GM21717 (cell line): Measurements from ENCODE around the gene TMEM203.

ENCODE experiments used
- ATAC-seq: cut with Tn5 transposase; IDR thresholded peaks from one replicate; pipeline ENCODE4 v1.9.1; 2021; ENCODE audit warnings: mild to moderate bottlenecking, moderate library complexity; ENCODE audit not compliant: unreplicated experiment

TMEM203 gene

DNA sequence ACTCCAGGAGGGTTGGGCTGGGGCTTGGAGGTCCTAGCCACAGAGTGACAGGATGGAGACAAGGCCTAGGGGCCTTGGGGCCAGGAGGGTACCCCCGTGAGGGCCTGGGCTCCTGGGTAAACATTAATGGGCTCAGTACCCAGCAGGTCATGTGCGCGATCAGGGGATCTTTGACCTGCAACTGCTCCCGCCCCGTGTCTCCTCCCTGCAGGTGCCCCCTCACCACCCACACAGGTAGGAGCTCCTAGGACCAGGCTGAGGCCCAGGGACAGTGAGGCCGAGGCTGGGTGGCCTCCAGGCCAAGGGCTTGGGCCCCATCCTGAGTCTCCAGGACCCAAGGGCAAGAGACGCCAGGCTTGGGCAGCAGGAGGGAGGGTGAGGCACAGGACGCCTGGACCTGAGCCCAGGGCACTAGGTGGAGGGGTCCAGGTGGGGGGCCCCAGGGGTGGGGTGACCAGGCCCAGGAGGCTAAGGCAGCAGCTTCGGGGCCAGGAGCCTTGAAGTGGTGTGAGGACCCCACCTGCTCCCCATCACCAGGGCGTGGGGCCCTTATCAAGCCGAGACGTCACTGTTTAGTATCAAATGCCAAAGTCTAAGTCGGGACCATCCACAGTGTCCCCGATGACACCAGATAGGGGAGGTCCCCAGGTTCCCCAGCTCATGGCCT is 25.4 kb upstream of the TMEM203 start, which contains the start of gene SLC34A3:
Gene SLC34A3, plus strand, starts transcription at position 197 of the 667 bp plus-strand sequence. CDS start 802 bp downstream, outside the sequence.
- ATAC-seq: no peak

DNA sequence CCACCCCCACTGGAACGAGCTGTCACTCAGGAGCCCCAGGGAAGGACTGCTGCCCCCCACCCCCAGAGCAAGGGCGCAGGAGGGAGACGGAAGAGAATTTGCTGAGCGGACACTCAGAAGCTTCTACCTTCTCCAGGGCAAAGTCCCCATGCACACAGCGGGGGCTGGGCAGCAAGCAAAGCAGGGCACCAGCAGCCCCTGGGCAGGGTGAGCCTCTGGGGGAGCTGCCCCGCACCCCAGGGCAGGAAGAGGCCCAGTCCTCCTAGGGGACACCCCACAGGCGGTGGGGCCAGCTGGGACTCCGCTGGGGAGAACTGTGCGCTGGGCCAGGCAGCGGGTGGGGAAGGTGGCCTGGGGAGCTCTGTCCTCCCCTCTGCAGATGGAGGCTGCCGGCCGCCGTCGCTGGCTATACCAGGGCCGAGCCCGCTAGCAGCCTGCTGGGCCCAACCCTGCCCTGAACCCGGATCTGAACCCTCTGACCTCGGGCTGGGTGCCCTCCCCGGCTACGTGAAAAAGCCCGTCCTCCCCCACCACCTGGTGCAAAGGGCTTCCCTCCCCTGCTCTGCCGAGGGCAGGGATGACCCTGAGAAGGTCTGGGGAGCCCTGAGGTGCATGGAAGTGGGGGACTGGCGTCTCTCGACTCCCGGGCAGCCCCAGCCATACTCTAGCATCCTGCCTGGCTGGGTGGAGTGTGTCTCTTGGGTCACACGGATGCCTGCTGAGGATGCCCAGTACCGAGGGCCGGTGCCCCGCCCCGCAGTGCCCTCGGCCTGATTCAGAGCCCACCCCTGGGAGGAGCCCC is 24.7 kb upstream of the TMEM203 start:
- no peak for ATAC-seq

DNA sequence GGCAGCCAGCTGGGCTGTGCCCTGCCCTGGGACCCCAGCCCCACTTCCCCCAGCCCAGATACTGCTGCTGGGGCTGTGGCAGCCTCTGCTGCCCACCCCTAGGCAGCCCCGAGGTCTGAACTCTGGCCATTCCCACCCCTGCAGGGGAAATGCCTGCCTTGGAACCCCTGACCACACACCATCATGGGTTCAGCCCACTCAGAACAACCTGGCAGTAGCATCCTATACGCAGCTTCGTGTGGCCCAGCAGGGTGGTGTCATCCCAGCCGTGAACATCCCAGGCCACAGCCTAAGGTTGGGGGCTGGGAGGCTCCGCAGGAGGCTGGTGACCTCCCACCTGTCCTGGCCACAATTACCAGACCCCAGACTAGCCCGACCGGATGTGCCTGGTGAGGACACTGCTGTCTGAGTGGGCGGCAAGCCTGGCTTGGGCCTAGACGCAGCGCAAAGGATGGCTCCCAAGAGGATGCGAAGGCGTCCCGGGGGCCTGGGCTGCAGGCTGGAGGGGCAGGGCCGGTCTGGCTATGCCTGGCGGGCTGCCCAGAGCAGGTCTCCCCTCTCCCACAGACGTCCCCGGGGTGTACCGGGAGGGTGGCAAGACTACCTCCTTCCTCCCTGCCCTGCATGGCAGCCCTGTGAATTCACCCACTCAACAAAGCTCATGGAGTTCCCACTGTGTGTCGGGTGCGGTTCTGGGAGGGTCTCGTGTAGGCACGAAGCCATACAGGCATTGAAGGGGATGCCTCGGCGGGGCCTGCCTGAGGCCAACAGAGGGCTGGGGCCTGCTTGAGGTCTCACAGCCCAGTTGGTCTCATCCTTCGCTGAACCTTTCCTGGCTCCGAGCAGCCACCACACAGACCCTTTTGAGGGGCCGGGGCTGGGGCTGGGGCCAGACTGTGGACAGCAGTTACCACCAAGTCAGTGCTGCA is 23.8 kb upstream of the TMEM203 start:
- ATAC-seq: no peak

DNA sequence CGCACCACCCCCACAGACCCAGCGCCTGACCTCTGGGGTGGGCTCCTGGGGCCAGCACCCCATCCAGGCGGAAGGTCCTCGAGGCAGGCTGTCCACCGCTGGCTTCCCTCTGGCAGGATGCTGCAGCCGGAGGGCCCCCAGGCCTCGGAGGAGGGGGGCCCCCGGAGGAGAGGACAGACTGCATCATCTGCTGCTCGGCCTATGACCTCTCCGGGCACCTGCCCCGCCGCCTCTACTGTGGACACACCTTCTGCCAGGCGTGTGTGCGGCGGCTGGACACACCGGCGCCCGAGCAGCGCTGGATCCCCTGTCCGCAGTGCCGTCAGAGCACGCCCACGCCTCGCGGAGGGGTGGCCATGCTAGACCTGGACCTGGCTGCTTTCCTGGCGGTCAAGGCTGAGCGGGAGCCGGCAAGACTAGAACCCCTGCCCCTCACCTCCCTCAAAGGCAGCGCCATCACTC is 23.1 kb upstream of the TMEM203 start:
- ATAC-seq: no peak

DNA sequence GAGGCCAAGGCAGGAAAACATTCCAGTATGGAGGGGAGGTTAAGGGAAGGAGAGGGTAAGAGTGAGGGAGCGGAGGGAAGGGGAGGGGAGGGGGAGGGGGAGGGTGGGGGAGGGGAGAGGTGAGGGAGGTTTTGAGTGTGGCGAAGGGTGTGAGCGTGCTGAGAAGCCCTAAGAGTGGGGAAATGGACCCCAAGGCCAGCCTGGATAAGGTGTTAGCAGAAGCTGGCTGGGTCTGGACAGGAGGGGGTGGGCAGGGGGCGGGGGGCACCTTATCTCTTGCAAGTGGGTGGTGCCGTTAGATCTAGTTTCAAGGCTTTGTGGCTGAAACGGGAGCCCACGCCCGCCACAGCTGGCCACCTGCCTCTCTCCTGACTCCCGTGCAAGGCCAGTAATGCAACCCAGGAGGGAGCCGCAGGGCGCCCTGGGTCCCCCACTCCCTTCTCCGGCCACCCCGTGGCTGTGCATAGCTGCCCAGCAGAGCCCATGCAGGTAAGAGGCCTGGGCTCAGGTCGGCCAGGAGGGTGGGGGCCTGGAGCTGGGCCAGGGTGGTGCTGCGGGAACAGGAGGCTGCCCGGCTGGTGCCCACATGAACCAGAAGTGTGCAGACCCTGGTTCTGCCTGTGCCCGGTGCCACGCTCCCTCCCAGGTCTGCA is 22.5 kb upstream of the TMEM203 start:
- ATAC-seq: no peak

DNA sequence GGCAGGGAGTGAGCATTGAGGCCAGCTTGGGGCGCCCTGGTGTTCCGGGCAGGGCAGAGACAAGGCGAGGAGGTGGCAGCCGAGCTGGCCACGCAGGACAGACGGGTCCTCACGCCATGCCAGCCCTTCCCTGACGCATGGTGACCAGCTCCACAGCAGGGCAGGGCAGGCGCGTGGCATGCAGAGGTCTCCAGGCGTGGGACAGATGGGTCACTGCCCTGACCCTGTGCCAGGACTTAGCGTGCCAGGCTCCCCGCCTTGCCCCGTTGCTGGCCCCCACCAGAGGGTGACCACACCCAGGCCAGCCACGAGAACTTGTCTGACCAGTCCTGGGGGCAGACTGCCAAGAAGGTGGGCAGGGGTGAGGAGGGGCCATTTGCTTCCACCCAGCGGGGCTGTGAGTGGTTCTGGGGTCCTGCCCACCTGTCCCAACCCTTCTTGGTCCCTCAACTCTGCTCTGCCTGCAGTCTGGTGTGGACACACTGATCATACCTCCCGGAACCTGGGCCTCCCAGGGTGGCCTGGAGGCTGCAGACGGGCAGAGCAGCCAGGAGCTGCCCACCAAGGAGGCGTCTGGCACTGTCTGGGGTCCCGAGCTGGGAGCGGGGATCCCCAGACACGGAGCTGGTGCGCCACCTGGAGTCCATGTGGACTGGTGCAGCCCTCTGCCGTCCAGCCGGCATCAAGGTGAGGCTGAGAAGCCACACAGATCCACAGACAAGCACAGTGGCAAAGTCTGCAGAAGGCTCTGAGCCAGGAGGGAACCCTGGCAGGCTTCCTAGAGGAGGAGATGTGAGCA is 21.8 kb upstream of the TMEM203 start, which contains the start of gene RNF224:
Gene RNF224, plus strand, starts transcription at position 449 of the 799 bp plus-strand sequence. CDS start 834 bp downstream, outside the sequence.
- ATAC-seq: no peak

DNA sequence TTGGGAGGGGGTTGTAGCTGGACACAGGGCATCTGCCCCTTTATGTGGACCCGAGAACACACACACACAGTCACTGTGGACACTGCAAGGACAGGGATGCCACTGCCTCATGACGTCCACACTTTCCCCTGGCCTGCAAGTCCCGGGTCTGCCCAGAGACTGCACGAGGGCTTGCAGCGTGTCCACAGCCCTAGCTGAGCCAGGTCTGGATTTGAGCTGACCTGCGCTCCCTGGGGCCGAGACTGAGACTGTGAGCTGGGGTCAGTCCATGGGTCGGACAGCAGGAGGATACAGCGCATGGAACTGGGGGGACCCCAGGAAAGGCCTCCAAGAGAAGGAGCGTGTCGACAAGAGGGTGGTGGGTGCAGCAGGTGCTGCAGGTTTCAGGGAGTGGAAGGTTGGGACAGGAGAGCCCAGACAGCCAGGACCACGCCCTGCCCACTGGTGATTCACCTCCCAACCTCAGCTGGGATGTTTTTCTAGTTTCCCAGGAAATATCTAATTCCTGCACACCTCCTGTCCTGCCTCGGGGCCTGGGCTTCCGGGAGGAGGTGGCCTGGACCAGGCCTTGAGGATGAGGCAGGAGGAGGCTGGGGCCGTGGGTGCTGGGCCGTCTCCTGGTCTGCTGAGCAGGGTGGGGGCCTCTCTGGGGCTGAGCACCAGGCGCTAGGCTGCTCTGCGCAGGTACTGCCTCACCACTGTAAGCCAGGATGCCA is 21.0 kb upstream of the TMEM203 start:
- no peak for ATAC-seq

DNA sequence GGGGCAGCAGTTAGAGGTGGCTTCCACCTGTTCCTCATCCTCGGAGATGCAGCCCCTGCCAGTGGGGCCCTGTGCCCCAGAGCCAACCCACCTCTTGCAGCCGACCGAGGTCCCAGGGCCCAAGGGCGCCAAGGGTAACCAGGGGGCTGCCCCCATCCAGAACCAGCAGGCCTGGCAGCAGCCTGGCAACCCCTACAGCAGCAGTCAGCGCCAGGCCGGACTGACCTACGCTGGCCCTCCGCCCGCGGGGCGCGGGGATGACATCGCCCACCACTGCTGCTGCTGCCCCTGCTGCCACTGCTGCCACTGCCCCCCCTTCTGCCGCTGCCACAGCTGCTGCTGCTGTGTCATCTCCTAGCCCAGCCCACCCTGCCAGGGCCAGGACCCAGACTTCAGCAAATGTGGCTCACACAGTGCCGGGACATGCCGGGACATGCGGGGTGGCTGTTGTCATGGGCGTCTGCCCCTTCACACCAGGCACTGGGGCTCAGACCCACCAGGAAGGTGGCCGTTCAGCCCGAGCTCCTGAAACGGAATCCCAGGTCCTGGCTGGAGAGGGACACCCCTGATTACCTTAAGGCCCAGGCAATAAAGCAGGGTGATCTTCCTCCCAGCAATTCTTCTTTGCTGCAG is 20.4 kb upstream of the TMEM203 start:
- no peak for ATAC-seq

DNA sequence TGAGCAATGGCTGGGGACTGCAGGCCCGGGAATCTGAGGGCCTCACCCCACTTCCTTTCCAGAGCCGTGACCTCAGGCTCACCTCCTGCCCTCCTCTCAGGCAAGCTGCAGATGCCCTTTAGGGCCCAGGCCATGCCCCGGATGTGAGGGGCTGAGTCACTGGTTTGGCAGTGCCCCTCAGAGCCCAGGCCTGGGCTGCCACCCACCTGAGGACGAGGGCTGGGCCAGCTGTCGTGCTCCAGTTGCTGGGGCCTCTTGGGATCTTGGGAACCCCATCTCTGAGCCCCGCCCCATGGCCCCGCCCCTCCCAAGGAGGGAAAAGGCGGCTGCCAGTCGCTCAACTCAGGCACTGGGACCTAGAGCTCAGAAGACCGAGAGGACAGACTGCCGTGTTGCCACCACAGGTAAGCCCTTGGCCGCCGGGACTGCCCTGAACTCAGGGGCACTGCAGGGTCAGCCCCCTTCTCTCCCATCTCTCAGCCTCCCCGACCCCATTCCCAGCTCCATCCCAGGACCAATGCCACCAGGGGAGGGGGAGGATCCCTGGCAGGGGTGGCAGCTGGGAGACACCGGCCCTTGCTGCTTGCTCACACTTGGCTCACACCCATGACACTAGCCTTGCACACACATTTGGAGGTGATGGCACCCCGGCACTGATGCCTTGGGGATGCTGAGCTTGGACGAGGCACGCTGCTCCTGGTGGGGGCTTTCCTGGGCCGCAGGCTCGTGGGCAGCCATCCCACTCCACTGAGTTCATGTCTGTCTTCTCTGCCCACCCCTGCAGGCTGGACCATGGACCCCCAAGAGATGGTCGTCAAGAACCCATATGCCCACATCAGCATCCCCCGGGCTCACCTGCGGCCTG is 19.6 kb upstream of the TMEM203 start, which contains the start of gene CYSRT1:
Gene CYSRT1, plus strand, starts transcription at position 345 of the 865 bp plus-strand sequence. Its CDS starts 448 bp downstream, at position 793.
- no peak for ATAC-seq

DNA sequence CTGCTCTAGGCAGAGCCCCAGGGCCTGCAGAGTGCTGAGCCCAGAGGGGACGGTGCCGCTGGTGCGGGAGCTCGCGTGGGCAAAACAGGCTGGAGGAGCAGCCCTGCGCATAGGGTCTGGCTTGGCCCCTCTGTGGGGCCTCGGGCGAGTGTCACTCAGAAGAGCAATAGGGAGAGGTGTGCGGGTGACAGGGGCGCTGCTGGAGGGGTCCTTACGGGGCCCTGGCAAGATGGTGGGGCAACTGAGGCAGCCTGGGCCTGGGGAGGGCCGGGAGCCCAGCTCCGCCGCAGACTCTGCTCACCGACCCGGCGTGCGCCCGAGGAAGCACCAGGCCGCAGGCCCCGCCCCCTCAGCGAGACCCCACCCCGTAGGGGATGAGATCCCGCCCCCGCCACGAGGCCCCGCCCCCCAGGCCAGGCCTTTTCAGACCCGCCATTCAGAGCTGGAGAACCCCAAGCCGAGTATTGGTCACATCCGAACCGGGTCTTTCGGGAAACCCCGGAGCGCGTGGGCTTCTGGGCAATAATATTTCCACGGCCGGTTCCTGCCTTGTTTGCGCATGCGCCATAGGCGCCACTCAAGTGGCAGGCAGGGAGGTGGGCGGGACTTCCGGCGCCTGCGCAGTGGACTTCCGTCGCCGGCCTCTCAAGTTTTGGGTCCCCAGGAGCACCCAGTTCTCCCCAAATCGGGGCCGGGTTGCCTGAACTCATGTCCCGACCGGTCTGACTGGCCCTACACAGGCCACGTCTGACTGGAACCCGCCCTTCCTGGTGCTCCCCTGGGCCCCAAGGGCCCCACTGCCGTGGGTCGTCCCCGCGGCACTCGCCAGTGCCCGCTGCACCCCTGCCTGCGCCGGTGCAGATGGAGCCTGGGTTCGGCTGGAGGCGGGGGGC is 17.9 kb upstream of the TMEM203 start:
- ATAC-seq: peak; percentile 48

DNA sequence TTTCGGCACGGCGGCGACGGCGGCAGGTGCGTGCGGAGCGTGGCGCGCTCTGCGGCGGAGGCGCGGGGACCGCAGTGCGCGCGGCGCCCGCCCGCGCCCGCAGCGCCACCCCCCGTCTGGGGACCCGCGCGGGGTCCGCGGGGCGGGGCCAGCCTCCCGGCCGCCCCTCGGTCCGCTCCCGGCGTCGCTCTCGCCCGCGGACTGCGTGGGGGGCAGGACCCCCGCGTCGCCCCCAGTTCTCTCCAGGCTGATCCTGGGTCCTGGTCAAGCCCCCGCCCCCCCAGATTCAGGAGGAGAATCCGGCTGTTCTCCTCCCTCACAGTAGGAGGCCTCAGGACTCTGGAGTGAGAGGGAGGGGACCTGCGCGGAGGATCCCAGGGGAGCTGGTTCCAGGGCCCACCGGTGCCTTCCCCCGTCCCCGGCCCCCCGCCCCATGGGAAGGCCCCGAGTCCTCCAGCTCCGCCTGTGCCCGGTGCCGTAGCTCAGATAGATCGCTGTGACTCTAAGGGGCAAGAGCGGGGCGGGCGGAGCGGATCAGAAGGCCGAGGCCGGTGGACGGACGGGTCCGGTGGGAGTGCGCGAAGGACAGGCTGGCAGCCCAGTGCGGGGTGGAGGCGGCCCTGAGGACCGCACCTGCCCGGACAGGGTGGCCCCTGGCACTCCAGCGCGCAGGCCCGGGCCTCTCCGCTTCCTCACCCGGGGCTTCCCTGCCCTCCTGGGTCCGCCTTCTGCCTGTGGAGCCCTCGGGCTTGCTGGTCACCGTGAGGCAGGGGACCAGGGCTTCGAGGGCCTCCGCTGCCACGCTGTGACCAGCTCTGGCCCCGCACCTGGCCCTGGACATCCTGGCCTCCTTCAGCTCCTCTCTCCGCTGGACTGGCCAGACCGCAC is 17.0 kb upstream of the TMEM203 start, which contains the start of gene RNF208:
Gene RNF208, minus strand, starts transcription at position 51 of the 888 bp plus-strand sequence. CDS start 1,028 bp downstream, outside the sequence.
- no peak for ATAC-seq

DNA sequence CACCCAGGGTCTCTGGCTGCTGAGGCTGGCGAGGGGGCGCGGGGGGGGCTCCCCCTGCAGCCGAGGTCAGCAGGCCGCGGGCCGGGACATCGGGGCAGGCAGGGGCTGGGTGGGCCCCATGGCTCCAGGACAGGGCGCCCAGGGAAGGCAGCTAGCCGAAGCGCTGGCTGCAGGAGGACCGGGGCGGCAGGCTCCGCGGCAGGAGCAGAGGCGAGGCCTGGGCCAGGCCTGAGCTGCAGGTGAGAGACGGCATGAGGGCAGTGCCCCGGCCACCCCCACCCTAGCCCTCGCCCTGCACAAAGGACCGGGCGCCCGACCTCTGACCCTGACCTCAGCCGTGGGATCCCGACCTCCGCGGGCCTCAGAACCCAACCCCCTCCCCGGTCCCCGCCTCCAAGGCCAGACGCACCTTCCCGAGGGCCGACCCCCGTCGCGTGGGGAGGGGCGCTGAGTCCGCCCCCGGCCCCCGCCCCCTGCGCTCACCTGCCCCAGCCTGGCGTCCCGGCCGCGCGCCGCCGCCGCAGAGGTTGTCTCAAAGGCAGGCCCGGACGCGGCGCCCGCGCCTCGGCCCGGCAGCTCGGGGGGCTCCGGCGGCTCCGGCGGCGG is 16.2 kb upstream of the TMEM203 start:
- no peak for ATAC-seq

DNA sequence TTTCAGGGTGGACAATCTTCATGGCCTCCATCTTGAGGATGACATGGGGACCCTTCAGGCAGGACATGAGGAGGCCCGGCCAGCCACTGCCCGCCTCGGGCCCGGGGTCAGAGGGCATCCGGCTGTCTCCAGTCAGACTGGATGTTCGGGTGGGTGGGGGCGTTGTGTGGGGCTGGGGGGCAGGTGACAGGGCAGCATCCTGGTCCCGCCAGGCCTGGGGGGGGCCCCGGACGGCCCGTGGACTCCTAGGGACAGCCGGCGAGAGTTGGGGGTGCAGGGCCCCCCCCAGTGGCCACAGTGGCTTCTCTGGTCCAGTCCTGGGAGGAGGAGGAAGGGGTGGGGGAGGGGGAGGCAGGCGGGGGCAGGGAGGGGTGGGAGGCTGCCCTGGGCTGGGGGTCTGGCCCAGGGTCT is 15.7 kb upstream of the TMEM203 start:
- ATAC-seq: no peak

DNA sequence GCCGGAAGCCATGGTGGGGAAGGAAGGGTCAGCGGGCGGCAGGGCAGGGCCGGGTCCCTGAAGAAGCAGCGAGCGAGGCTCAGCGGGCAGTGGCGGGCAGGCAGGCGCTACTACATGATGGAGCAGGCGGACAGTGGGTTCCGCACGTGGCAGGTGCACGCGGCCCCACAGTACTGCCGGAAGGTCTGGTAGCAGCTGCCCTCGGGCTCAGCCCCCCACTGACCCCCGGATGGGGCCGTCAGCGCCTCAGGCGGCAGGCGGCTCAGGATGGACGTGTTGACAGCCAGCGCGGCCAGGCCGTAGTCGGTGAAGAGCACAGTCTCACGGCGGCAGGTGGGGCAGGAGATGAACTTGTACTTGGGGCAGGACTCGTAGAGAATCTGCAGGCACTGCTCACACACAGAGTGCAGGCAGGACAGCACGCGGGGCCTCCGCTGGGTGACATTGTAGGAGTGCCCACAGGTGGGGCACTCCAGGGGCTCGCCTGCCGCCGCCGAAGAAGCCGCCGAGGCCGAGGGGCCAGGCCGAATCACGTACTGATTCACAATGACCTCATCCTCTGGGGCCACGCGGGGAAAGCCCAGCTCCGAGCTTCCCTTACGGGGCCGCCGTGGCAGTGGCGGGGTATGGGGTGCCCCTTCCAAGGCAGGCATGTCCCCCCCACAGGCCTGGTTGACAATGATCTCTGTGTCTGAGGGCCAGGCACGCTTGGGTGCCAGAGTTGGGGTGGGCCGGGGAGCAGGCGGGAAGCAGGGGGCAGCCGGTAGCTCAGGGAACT is 15.1 kb upstream of the TMEM203 start:
- ATAC-seq: no peak
